ENCODE results near the gene CNOT6L.

Gene CNOT6L

GRCh38 chr4:77777135-77777807 is 41.9 kb downstream of the CNOT6L start:
- DNase-seq: no peak

DNA sequence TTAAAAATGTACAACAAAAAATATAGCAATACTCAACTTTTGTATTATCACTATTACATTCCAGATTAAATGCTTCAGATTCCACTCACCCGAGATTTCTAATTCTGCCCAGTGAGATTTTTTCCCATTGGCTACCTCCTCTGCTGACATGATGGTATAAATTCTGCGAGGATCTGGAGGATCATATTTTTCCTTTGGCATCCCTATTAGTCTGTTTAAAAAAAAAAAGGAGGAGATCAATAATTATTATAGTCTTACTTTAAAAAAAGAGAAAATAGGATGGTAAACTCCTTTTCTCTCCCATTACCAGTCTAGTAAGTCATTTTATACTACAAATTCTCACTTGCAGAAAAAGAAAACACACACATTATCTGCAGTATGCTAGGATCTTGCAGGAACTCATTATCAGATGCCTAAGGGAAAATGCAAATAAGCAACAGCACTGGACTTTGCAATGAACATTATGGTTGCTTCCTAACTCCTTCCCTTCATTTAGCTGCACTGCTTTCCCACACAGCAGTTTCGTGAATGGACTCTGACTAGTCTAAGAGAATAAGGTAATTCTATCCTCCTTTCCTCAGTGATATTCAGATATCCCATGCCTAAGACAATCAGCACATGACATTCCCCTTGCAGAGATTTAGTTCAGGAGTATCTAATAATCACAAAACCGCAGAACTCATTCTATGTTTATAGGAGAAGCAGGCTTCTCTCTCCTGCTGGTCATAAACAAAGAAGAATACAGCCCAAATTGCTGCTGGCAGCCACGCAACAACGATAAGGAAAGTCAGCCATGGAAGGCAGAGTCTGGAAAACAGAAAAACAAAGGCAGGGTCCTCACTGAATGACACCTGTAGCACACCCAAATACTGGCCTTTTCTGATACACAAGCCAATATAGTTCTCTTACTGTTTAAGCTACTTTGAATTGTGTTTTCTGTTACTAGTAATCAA is 42.7 kb downstream of the CNOT6L start:
- no peak for DNase-seq

GRCh38 chr4:77773101-77773500 is 46.1 kb downstream of the CNOT6L start:
- no peak for DNase-seq

DNA sequence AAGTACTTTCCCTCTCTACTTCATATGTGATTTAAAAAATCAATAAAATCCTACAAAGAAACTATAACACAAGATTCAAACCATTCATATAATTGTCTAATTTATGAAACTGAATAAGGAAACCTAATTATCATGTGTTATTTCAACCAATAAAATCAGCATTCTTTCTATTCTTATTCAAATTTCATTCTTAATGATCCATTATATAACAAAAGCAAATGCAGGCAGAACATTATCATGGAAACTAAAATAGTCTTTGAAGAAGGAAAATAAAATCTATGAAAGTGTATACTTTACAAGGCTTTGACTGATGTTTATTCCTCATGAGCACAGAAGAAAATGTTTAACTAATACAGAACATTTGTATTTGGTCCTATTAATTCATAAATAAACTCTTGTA is 47.6 kb downstream of the CNOT6L start:
- no peak for DNase-seq

- DNase-seq: no peak
These were observed 53.4 kb downstream of the CNOT6L start for GRCh38 chr4:77765720-77766119.

DNA sequence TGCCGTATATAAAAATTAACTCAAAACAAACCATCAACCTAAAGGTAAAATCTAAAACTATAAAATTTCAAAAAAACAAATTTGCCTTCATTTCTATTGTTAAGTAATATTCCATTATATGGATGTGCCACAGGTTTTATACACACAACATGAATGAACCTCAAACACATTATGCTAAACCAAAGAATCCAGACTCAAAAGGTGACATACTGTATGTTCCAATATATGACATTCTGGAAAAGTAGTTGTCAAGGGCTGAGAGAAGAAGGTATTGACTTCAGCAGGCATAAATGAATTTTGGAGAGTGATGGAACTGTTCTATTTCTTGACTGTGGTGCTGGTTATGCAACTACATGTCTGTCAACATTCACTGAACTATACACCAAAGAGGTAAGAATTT is 56.6 kb downstream of the CNOT6L start:
- no peak for DNase-seq

DNA sequence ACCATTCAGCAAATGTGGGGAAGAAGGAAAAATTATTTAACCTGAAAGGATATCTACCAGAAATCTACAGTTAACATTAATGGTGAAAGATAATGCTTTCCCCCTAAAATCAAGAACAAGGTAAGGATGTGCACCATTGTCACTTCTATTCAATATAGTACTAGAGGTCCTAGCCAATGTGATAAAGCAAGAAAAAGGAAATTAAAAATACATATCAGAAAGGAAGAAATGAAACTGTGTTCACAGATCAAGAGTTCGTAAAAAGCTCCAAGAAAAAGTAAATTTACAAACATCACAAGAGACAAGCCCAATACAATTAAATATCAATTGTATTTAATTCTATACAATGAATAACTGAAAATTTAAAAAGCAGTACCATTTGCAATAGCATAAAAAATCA is 57.6 kb downstream of the CNOT6L start:
- no peak for DNase-seq

- no peak for DNase-seq
These were observed 60.4 kb downstream of the CNOT6L start for GRCh38 chr4:77758804-77759203.

- no peak for DNase-seq
These were observed 67.4 kb downstream of the CNOT6L start for GRCh38 chr4:77751764-77752163.

DNA sequence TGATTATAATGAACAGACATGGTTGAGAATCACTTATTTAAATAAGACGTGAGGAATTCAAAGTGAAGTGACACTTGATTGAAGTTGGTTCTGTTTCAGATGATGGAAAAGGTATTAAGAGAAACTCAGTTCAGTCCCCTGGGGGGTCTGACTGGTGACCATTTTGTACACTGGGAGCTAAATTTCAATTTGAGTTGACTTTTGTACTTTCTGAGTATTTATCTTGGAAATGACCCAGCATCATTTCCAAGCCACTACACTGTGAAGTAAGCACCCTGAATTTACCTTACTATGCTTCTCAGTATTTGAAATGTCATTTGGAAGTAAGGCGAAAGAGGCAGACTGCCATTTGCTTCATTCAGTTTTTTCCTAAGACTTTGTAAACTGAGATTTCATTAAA is 73.4 kb downstream of the CNOT6L start:
- no peak for DNase-seq

- DNase-seq: no peak
These were observed 77.1 kb downstream of the CNOT6L start for GRCh38 chr4:77742054-77742453.

- no peak for DNase-seq
These were observed 78.7 kb downstream of the CNOT6L start for GRCh38 chr4:77740480-77740879.

DNA sequence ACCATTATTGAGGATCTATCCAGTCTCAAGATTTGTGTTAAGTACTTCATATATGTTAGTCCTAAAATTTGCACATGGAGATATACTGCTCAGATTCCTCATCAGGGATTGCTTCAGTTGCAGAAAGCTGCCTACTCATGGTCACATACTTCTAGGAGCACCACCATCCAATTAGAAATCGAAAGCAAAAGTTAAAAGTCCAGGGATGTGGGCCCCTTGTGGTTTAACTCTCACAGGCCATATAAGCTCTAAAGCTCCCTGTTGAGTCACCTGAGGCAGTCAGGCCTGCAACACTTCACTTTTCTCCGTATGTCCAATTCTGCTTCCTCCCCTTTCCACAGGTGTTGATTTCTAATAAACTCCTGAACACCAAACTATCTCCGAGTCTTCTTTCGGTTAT is 84.2 kb downstream of the CNOT6L start:
- peak; percentile 67 to 86 (median 79) for DNase-seq

DNA sequence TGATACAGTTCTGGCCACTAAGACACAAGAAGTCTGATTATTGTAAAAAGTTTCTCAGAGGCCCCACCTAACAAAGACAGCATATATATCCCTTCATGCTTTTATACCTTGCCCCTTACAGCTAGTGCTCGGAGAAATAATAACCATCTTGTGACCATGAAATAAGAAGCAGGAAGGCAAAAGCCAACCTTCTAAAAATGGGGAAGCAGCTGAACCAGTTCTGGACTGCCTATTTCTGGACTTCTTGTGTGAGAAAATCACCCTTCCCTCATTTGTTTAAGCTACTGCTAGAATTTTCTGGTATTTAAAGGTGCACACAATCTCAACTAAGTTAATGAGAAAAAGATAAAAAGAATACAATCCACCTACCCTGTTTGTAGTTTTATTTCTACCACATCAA is 87.5 kb downstream of the CNOT6L start:
- DNase-seq: peak; percentile 36 to 59 (median 45)

DNA sequence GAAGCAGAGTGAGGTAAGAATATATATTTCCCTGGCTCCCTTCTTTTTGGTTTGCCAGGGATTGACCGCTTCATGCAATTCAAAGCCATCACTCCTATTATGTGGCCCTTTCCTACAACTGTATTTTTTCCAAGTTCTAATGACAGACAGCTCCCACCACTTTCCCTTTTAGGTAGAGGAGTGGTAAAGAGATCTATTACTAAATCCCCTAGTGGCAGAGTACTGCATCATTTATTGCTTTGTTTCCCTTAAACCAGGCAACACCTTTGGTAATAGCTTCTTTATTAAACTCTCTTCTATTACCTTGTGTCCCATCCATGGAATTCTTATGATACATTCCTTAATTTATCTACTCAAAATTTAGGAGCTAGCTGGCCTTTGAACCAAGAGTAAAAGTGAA is 90.7 kb downstream of the CNOT6L start:
- no peak for DNase-seq

- DNase-seq: no peak
These were observed 98.1 kb downstream of the CNOT6L start for GRCh38 chr4:77721073-77721472.

GRCh38 chr4:77718500-77718899 is 100.7 kb downstream of the CNOT6L start:
- peak in 1 of 3 donors; percentile 10 for DNase-seq

DNA sequence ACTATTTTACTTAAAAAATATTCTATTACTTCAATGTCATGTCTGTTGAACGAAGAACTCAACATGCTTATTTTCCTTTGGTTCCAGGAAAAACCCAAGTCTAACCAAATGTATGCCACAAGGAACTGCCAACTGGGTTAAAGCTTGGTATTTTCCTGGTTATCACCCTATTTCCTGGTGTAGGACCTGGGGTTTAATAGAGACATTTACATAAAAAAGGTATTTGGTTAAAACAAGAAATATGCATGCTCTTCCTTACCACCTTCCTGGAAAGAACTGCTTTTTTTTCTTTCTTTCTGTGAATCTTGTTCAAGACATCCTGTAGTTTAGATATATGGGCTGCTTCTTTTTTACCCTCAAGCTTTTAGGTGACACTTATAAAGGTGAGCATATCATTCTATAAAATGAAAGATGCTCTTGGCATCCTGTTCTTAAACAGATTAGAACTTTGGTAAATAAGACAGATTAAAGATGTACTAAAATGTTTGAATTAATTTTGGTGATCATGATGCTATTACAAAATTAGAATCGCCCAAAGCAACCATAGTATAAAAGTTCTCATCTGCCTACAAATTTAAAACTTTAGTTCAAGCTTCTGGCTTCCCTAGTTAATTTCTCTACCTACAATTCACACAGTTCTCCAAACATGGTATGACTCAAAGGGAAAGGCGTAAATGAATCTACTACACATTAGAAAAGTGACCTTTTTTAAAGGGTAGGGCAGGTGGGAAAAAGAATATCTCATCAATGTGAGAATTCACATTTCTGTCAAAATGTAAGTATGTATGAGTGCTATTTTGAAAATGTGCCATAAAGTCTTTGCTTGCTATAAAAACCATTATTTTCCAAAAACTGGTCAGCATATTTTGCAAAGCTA is 103.5 kb downstream of the CNOT6L start:
- no peak for DNase-seq

DNA sequence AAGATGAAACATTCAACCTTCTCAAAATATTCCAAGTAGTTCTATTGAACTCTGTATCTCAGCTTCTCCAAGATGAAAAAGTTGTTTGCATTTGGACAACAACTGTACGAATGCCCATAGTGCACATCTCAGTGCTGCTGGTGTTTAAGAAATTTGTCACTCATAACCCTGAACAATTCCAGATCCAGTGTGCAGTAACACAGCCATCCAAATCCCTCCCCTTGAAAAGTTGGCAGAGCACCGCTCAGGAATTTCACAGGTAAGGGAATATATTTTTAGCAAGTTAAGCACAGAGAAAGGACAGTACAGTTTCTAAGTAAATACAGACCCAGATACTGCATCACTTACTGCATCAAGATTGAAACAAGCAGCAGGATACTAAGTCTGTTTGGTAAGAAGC is 104.7 kb downstream of the CNOT6L start:
- no peak for DNase-seq

GRCh38 chr4:77713884-77714283 is 105.3 kb downstream of the CNOT6L start:
- no peak for DNase-seq

- no peak for DNase-seq
These were observed 106.5 kb downstream of the CNOT6L start for GRCh38 chr4:77712675-77713074.

GRCh38 chr4:77711469-77711868 is 107.7 kb downstream of the CNOT6L start:
- DNase-seq: no peak

- no peak for DNase-seq
These were observed 108.5 kb downstream of the CNOT6L start for GRCh38 chr4:77710684-77711083.
